Measurements from ENCODE around the gene FXYD6.

The FXYD6 gene

GRCh38 chr11:117859488-117860112, 16.9 kb downstream of the FXYD6 start:
- no peak for DNase-seq (ENCODE audit: extremely low read depth, low read depth)
- no peak for TF ChIP-seq CTCF (IDR thresholded peaks at IDR 0.05; ENCODE audit: low read depth, low read length, missing control alignments)
- H3K4me3 ChIP-seq (replicated peaks; ENCODE audit: low read depth, low read length) = no peak overlapping the region

- H3K4me3 ChIP-seq (replicated peaks; ENCODE audit: low read depth, low read length) = no peak overlapping the region
- no peak for TF ChIP-seq CTCF (IDR thresholded peaks at IDR 0.05; ENCODE audit: low read depth, low read length, missing control alignments)
- no peak for DNase-seq (ENCODE audit: extremely low read depth, low read depth)
These were observed 17.4 kb downstream of the FXYD6 start for GRCh38 chr11:117859061-117859460.

GRCh38 chr11:117857734-117858414, 18.6 kb downstream of the FXYD6 start:
- DNase-seq (ENCODE audit: extremely low read depth, low read depth) = no peak

GRCh38 chr11:117855912-117856651, 20.4 kb downstream of the FXYD6 start:
- no peak overlapping the region for H3K4me3 ChIP-seq (replicated peaks; ENCODE audit: low read depth, low read length)
- no peak for TF ChIP-seq CTCF (IDR thresholded peaks at IDR 0.05; ENCODE audit: low read depth, low read length, missing control alignments)
- DNase-seq (ENCODE audit: extremely low read depth, low read depth) = no peak

More at GRCh38 chr11:117857734-117858414, 18.6 kb downstream of the FXYD6 start:
- H3K4me3 ChIP-seq (replicated peaks; ENCODE audit: low read depth, low read length) = no peak overlapping the region
- TF ChIP-seq CTCF (IDR thresholded peaks at IDR 0.05; ENCODE audit: low read depth, low read length, missing control alignments) = no peak

- TF ChIP-seq CTCF (IDR thresholded peaks at IDR 0.05; ENCODE audit: low read depth, low read length, missing control alignments) = no peak
- no peak for DNase-seq (ENCODE audit: extremely low read depth, low read depth)
These were observed 21.1 kb downstream of the FXYD6 start for GRCh38 chr11:117855186-117855845.

GRCh38 chr11:117852309-117852708, 24.1 kb downstream of the FXYD6 start:
- DNase-seq (ENCODE audit: extremely low read depth, low read depth) = no peak
- TF ChIP-seq CTCF (IDR thresholded peaks at IDR 0.05; ENCODE audit: low read depth, low read length, missing control alignments) = no peak
- no peak overlapping the region for H3K4me3 ChIP-seq (replicated peaks; ENCODE audit: low read depth, low read length)

More at GRCh38 chr11:117855186-117855845, 21.1 kb downstream of the FXYD6 start:
- H3K4me3 ChIP-seq (replicated peaks; ENCODE audit: low read depth, low read length) = no peak overlapping the region

Measured in HFF-Myc (cell line).